T-helper 9 cell (primary cell): ENCODE measurements around the gene MT1H.
A peak's percentile ranks its signal among the peaks of the same experiment; 100 is the strongest.

Experiments
- DNase-seq: peaks from one replicate; pipeline ENCODE4 v3.0.0-alpha.2; 2020

MT1H gene

GRCh38 chr16:56636616-56637413, 32.8 kb upstream of the MT1H start:
- DNase-seq = no peak

DNA sequence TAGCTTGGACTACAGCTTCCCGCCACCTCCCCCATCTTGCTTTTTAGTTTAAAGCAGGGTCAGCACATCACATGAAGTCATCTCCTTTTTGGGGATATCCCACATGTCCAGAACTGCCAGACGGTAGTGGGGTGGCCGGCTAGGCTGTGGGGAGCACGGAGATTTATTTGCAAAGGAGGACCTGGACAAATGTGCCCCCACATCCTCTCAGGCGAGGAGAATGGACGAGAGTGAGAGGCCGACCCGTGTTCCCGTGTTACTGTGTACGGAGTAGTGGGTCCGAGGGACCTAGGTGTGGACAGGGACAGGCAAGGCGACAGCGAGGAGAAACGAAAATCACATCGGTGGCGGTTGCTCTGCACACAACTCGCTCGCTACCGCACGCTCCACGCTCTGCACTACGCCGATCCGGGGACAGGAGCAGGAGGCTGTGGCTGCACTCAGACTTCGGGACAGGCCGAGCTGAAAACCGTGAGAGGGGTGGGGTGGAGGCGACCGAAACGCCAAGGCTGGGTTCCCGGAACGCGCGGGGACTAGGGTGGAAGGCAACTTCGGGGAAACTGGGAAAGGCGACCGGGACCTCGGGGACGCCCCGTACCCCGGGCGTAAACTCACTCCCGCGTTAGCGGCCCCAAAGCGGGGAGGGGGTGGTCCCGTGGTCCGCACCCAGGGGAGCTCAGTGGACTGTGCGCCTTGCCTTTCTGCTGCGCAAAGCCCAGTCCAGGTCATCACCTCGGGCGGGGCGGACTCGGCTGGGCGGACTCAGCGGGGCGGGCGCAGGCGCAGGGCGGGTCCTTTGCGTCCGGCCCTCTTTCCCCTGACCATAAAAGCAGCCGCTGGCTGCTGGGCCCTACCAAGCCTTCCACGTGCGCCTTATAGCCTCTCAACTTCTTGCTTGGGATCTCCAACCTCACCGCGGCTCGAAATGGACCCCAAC, 31.5 kb upstream of the MT1H start, which contains the start of gene MT1A:
MT1A (plus strand) TSS at position 853 of the 937 bp plus-strand sequence; CDS start at position 926, 73 bp downstream.
- no peak for DNase-seq

DNA sequence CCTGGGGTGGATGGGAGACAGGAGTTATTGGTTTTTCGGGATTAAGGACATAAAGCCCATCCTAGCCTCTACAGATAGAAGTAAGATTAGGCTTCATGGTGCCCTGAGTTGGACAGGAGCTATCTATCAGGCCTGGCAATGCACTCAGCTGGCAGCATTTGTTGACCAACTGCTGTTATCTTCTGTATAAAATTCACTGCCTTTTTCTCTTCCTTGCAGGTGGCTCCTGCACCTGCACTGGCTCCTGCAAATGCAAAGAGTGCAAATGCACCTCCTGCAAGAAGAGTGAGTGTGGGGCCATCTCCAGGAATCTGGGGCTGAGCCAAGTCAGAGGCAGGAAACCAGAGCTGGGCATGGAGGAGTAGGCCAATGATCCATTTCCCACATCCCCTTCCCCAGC, 30.6 kb upstream of the MT1H start:
- DNase-seq = no peak

GRCh38 chr16:56640076-56640475, 29.5 kb upstream of the MT1H start:
- DNase-seq = no peak

DNA sequence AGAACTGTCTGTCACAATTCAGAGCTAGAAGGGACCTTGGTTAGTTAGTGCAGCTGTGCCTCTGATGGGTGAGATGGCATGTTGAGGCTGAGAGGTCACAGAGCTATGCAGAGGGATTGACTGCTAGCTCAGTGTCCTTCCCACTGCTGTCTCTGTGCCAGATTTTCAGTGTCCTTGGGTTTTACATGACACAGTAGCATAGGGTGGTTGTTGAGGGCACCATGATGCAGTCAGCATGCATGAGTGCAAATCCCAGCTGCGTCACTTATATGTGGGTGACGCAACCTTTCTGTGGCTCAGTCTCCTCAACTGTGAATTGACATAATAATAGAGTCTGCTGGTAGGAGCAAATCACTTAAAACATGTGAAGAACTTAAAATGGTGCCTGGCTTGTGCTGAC, 28.4 kb upstream of the MT1H start:
- DNase-seq = no peak

DNA sequence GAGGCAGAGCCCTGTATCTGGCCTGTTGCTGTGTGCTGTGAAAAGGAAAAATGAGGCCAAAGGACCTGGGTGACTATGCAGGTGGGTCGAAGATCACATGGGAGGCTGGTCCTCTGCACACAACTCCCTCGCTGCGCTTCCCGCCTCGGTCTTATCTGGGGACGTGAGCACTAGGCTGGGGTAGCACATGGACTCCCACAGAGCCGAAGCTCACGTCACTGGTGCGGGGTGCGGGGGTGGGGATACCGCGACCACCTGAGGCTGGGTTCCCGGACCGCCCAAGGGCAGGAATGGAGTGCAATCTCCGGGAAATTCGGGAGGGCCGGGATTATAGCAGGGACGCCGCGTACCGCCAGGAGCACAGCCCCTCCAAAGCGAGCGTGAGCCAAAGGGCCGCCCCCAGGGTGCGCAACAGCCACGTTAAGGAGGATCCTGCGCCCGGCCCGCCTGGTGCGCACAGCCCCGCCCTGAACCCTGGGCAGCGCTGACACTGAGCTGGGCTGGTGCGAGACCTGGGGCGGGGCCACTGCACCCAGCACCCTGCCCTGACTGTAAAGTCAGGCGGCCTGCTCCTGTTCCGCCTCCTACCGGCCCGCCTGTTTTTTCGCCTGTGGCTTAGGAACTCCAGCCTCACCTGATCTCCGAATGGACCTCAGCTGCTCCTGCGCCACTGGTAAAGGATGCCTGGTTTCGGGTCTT, 26.4 kb upstream of the MT1H start:
- peak; percentile 57 for DNase-seq

GRCh38 chr16:56643833-56644232, 25.8 kb upstream of the MT1H start:
- DNase-seq = no peak

GRCh38 chr16:56645311-56645710, 24.3 kb upstream of the MT1H start:
- DNase-seq = no peak

DNA sequence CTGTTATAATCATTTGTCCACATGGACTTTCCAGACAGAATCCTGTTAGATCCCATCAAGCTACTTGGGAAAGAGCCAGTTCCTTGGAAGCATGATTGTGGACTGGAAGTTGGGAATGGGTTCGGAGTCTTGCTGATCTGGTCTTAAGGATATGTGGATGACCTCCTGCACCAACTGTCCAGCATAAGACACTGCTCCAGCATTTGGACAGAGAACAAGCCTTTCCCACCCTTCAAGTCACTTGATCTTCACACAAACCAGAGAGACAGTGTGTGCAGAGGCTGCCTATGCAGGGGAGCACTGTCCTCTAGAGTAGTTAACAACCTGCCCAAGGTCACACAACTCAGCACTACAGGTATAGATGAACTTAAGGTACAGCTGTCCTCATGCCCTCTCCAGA, 23.8 kb upstream of the MT1H start:
- no peak for DNase-seq

DNA sequence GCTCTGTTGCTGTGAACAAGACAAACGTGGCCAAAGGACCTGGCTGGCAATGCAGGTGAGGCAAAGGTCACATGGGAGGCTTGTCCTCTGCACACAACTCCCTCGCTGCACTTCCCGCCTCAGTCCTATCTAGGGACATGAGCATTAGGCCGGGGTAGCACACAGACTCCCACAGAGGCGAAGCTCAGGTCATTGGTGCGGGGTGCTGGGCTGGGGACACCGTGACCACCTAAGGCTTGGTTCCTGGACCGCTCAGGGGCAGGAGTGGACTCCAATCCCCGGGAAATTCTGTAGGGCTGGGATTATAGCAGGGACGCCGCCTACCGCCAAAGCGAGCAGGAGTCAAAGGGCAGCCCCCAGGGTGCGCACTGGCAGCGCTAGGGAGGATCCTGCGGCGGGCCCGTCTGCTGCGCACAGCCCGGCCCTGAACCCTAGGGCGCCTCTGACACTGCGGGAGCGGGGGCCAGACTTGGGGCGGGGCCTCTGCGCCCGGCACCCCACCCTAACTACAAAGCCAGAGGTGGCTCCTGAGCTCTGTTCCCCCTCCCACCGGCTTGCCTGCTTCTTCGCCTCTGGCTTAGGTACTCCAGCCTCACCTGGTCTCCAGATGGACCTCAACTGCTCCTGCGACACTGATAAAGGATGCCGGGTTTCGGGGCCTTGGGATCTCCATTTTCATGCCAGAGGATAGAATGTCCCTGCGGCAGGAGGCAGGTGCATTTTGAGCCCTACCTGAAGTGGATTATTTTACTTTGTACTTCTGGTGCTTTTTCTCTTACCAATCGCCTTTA, 21.8 kb upstream of the MT1H start:
- no peak for DNase-seq

GRCh38 chr16:56649271-56649670, 20.3 kb upstream of the MT1H start:
- DNase-seq = no peak

DNA sequence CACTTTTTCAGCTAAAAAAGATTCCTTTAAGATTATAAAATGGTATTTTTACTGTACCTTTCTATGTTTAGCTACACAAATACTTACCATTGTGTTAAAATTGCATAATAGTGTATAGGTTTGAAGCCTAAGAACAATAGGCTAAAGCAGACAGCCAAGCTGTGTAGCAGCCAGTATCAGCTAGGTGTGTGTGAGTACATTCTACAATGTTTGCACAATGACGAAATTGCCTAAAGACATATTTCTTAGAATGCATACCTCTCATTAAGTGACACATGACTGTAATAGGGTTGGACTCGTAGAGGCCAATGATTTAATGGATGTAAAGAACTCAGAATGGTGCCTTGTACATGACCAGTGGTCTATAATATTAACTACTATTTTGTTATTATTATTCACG, 19.8 kb upstream of the MT1H start:
- DNase-seq = no peak

- no peak for DNase-seq
Measured at GRCh38 chr16:56651586-56651985, 18.0 kb upstream of the MT1H start, which contains the start of gene MT1B. Gene MT1B, plus strand, starts transcription at chr16:56651886. Its CDS starts 68 bp downstream, at chr16:56651954.

- no peak for DNase-seq
Measured at GRCh38 chr16:56652600-56652999, 17.0 kb upstream of the MT1H start.

DNA sequence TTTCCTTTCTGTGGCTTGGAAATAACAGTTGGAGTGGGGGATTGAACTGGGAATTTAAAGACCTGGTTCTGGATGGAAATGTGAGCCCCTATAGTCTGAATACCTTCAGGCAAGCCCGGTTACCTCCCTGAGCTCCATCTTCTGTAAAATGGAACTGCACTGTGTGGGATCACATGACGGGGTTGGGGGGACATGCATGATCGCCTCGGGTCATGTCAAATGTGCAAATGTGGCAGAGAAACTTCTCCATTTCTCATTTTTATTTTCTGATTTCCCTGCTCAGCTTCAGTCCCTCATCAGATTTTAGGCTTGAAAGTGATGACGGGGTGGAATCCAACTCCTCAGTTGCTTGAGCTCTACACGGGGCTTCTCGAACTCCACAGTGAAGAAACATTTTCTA, 16.4 kb upstream of the MT1H start:
- DNase-seq = no peak

DNA sequence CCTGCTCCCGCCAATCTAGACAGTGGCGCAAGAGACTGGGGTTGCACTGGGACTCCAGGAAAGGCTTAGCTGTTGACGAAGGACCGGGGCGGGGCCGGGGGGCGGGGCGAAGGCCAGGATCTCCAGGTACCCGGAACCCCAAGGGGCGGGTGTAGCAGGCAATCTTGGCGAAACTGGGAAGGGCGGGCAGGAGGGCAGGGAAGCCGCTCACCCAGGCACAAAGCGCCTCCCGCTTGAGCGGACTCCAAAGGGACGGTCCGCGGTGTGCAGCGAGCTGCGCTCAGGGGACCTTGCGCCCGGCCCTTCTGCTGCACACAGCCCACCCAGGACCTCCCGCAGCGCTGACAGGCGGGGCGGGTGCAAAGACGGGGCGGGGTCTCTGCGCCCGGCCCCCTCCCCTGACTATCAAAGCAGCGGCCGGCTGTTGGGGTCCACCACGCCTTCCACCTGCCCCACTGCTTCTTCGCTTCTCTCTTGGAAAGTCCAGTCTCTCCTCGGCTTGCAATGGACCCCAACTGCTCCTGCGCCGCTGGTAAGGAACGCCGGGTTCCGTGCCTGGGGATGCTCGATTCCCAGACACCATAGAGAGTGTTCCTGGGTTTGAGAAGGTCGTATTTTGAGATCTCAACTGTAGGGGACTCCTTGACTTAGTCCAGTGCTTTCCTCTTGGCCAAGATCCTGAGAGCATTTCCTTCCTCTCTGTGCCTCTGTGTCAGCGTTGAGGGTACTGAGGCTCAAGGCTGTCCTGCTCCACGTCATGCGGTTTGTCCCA, 11.9 kb upstream of the MT1H start, which contains the start of gene MT1F:
MT1F (plus strand) TSS at position 405 of the 772 bp plus-strand sequence; CDS start at position 505, 100 bp downstream.
- peak; percentile 67 for DNase-seq

GRCh38 chr16:56658327-56658875, 11.2 kb upstream of the MT1H start:
- DNase-seq = no peak

GRCh38 chr16:56662357-56663354, 7.0 kb upstream of the MT1H start:
- DNase-seq = no peak

GRCh38 chr16:56664506-56664905, 5.1 kb upstream of the MT1H start:
- DNase-seq = no peak
